Glomerular endothelial cell (primary cell): ENCODE measurements around the gene WIPF2. TPM values are rescaled to one million over a fixed set of nuclear protein-coding genes. Genes with fewer than 3 reads are reported as not detected.

ENCODE experiments used
- DNase-seq: peaks from one replicate; pipeline ENCODE4 v3.0.0-alpha.2; 2011; ENCODE audit warnings: low read depth, low spot score; ENCODE audit errors: extremely low read depth
- total RNA-seq: library from RNA; depleted of rRNA; stranded (reverse); fragments of >200 nt; gene quantifications from 2 replicates; pipeline ENCODE4 v1.2.3, GENCODE V29; 2015

WIPF2 gene
- total RNA-seq, 1 donor from 2014 or later: 17.3 TPM

DNA sequence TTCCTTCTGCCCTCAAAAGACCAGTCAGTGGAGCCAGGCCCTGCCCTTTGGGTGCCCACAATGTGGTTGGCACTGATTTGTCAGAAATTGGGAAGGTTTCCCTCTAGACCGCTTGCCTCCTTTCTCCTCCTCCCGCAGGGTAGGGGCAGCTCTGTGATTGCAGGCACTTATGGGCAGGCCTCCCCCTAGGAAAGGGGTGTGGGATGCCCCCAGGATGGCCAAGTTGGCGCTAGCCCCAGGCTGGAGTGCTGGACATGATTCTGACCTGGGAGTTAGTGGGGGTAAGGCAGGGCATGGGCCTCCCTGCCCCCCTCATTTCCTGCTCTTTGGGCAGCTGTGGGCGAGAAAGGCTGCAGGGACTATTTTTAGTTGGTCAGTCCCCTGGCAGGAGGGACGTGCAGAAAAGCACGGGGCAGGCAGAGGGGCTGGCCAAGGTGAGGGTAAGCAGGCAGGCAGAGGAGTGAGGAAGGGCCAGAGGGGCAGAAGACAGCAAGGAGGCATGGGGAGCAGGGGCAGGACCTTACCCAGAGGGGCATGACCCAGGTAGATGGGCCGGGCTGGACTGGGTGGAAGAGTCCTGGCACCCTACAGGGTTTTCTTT, 93.1 kb downstream of the WIPF2 start:
- DNase-seq: no peak

DNA sequence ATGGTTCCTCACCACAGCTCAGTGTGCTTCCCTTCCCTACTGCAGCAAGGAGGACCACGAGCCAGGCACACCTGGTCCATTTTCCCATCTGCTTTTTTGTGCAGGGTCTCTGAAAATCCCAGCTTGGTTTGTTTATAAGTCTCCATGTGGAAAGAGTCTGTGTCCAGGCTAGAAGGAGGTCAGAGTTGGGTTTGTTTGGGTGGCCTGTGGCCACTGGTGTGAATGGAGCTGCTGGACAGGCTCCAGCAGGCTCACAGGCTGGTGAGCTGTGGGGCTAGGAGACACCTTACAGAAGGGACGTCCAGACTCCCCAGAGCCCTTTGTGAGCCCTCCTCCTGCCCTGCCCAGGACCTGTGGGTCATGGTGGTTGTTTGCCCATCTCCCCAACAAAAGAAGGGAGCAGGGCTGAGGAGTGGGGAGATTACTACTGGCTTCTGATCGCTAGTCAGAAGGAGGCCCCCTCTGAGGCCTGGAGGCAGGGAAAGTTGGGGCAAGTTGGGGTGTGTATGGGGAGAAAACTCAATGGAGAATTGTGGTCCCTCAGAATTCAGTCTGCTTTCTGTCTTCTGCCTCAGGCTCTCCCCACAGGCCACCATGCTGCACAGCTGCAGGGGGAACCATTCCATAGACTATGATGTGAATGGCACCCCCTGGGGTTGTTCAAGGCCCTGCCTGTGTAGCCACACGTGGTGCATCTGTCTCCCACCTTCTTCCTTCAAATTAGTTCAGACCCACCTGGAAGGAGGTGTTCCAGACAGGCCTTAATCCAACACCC, 94.0 kb downstream of the WIPF2 start:
- DNase-seq: no peak

GRCh38 chr17:40313668-40314583, 94.8 kb downstream of the WIPF2 start:
- no peak for DNase-seq

DNA sequence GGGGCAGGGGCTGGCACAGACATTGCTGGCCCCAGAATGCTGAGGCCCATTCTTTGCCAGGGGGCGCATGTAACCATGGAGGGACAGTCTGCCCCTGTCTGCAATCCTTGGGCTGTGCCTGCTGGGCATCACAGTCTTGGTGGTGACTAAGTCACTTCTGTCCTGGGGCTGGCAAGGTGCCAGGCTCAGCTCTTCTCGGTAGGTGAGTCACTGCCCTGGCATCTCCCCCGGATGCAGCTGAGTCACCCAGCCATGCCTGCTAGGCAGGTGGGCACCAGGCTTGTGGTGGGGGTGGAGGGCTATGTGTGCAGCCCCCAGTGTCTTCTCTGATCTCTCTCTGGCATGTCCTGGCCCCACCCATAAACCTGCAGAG, 95.5 kb downstream of the WIPF2 start:
- no peak for DNase-seq

DNA sequence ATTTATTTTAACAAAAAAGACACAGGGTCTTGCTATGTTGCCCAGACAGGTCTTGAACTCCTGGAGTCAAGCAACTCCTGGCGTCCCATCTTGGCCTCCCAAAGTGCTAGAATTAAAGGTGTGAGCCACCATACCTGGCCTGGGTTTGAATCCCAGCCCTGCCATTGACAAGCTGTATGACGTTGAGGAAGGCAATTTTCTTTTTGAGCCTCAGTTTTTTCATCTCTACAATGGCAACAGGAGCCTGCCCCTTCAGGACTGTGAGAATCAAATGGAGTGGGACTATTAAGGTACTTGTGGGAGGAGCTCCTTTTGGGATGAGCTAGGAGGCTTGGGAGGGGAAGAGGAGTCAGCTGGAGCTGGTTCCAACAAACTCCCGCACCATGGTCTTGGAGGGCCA, 96.1 kb downstream of the WIPF2 start:
- DNase-seq: no peak

GRCh38 chr17:40315678-40316570, 96.8 kb downstream of the WIPF2 start:
- DNase-seq: no peak

DNA sequence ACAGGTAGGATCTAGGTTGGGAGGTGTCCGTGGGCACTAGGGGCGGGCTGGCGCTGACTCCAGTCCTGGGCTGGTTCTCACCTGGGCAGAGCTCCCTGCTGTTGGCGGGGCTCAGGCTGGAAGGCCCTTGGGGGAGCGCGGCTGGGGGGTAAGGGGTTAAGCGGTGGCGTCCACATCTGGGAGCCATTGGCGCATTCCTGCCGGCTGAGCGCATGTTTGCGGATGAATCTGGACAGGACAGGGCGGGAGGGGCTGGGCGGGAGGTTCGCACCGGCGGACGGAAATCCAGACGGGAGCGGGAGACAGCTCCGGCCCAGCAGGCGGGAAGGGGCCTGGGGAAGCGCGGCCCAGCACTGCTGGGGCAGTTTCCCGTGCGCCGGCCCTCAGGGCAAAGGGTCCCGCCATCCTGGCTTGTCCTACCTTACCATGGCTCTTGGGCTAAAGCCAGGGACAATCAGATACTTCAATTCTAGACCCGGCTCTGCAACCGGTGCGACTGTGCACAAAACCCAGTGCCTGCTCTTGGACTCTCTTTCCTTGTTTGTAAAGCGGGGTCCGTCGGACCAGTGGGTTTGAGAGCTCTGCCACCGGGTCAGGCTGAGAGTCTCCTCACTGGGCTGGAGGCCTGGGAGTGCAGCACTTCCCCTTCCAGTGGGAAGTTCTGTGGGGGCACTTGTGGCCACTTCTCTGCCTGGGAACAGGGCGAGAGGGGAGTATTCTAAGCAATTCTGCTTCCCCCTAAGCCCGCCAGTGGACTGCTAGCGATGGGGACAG, 97.7 kb downstream of the WIPF2 start:
- DNase-seq: no peak

- no peak for DNase-seq
These were observed 98.3 kb downstream of the WIPF2 start for GRCh38 chr17:40317345-40317873.

DNA sequence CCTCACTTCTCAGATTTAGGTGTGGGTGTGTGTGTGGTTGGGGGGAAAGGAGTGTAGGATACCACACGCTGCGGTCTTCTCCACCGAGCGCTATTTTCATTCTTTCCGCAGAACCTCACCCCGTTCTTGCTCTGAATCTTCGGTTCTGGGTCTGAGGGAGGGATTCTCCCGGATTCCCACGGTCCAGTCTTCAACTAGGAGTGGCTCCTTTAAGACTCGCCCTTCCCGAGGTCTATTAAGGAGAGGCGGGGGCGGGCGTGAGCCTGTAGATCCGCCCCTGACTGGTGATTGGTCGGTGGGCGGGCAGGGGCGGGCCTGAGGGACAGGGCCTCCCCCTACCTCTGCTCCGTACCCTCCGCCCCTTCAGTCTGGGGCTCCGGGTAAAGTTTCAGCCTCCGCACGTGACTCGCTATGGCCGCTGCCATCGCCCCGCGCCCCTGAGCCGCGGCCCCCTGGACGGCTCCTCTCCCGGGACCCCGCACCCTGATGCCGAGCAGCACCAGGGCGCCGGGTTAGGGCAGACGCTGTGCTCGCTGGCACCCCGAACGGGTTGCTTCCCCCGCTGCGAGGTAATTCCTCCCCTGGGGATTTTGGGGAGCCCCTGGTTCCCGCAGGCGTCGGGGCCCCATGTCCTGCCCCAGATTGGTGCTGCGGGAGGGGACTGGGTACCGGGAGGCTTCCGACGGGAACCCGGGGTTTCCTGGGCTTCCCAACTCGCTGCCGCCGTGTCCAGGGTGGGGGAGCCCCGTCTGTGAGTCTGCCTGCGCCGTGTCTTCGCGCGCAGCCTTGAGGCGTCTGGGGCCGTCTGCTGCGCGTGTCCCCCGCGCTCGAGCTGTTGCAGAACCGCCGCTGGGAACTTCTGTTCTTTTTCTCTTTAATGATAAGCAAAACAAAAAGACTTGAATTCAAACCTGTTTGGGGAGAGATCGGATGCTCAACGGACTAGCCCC, 99.1 kb downstream of the WIPF2 start:
- DNase-seq: no peak

DNA sequence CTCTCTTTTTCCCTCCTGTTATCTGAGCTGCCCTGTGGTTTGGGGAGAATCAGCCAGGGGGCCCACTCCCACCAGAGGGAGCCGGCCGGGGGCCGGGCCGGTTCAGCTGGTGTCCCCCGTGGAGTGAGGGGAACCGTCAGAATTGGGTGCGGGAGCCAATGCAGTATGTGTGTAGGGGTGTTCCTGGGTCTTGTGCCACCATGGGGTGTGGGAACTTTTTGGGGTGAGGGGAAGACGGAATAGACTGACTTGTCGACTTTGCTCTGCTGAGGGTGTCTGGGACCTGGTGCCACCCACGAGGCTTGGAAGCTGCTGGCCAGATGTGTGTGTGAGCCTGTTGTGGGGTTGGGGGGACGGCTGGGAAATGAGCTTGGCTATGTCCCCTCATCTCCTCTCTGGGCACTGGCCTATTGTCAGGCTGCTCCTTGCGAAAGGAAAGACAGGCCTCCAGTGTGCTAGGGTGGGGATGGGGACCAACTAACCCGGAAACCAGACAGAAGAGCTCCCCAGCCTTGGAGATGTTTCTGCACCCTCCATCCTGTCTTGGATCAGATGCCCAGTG, 99.8 kb downstream of the WIPF2 start:
- DNase-seq: no peak

GRCh38 chr17:40319651-40320540, 100.8 kb downstream of the WIPF2 start:
- no peak for DNase-seq

- DNase-seq: no peak
These were observed 101.8 kb downstream of the WIPF2 start for GRCh38 chr17:40320756-40321523.

- no peak for DNase-seq
These were observed 102.4 kb downstream of the WIPF2 start for GRCh38 chr17:40321524-40321929.

- DNase-seq: no peak
These were observed 102.9 kb downstream of the WIPF2 start for GRCh38 chr17:40321961-40322357.

- peak; percentile 87 for DNase-seq
These were observed 103.5 kb downstream of the WIPF2 start for GRCh38 chr17:40322358-40323315.
